ENCODE data around the gene SLX4. TPM values are rescaled to one million over a fixed set of nuclear protein-coding genes. Genes with fewer than 3 reads are reported as not detected.

The SLX4 gene
- total RNA-seq, 4 donors from 2014 or later: 1.2 to 2.6 (median 2.5) TPM

DNA sequence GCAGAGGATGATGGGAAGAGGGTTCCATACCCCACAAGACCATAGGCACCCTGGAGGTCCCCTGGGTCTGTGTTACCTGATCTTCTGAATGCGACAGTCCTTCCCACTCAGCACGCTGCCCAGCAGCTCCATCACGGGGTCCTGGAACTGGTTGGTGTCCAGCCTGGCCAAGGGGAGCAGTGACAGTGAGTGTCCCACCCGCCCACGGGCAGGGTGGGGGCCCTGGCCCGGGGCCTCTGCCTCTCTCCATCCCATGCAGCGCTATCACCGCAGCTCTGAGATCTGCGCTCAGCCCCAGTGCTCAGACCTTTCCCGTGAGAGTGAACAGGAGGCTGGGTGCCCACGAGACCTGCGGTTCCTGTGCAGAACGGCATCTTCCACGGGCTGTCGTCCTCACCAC is 49.8 kb downstream of the SLX4 start:
- intact Hi-C loops (cut with DNase I; ENCODE audit: low total_unique reads): no loop called here
- DNase-seq (ENCODE audit: low spot score in 2 of 2): no peak
- WGBS, 2 donors: 96% methylated on average over 15 of the region's 15 CpGs
- TF ChIP-seq POLR2A (IDR thresholded peaks at IDR 0.05): no peak
- TF ChIP-seq, protein P1, sequence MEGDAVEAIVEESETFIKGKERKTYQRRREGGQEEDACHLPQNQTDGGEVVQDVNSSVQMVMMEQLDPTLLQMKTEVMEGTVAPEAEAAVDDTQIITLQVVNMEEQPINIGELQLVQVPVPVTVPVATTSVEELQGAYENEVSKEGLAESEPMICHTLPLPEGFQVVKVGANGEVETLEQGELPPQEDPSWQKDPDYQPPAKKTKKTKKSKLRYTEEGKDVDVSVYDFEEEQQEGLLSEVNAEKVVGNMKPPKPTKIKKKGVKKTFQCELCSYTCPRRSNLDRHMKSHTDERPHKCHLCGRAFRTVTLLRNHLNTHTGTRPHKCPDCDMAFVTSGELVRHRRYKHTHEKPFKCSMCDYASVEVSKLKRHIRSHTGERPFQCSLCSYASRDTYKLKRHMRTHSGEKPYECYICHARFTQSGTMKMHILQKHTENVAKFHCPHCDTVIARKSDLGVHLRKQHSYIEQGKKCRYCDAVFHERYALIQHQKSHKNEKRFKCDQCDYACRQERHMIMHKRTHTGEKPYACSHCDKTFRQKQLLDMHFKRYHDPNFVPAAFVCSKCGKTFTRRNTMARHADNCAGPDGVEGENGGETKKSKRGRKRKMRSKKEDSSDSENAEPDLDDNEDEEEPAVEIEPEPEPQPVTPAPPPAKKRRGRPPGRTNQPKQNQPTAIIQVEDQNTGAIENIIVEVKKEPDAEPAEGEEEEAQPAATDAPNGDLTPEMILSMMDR (IDR thresholded peaks at IDR 0.05): no peak
- H3K4me3 ChIP-seq (ENCODE audit: low read depth, poor library complexity, severe bottlenecking): no peak overlapping the region

DNA sequence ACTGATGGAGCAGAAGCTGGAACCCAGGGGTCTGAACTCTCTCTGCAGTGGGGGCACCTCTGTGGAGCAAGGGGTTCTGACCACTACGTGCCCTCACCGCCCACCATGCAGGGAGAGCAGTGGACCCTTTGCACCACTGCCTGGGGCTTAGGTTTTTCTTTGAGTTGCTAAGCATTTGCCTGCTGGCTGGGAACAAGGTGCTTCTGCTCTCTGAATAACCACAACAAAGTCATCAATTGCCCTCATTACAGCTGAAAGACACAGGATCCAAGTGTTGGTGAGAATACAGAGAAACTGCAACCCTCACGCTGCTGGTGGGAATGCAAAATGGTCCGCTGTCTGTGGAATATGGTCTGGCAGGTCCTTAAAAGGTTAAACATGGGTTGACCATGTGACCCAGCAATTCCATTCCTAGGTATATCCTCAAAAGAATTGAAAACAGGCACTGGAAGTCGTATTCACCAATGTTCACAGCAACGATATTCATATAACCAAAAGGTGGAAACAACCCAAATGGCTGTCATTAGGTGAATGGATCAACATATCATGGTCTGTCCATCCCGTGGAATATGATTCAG is 57.0 kb downstream of the SLX4 start:
- H3K4me3 ChIP-seq (ENCODE audit: low read depth, poor library complexity, severe bottlenecking): no peak overlapping the region
- TF ChIP-seq, protein P1 (IDR thresholded peaks at IDR 0.05): no peak
- TF ChIP-seq POLR2A (IDR thresholded peaks at IDR 0.05): no peak
- WGBS, 2 donors: 80 to 90% methylated on average over 7 of the region's 7 CpGs
- DNase-seq (ENCODE audit: low spot score in 2 of 2): no peak
- intact Hi-C loops (cut with DNase I; ENCODE audit: low total_unique reads): no loop called here

DNA sequence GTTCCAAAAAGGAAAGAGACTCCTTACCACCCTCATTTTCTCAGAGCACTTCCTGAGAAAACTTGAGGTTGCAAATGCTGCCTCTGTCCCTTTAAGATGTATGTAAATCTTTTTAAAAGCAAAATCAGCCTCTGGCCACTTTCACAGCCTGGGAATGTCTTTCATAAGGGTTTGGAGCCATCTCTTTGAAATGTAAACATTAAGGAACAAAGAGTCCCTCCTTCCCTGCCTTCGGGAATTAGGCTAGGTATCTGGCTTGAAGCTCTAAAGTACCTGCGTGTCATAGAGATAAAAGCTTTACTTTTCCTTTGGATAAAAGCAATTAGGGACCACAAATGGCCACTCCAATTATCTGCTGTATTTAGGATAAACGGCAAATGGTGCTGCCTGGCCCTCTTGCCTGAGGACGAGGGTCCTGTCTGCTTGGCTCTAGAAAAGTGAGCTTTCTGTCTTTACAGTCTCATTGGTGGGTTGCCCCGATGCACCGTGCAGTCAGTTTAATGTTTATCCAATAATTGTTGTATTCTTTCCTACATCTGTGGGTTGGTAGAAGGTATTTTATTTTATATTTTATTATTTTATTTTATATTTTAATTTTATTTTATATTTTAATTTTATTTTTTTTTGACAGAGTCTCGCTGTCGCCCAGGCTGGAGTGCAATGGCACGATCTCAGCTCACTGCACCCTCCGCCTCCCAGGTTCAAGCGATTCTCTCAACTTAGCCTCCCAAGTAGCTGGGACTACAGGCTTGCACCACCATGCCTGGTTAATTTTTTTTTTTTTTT is 58.1 kb downstream of the SLX4 start:
- DNase-seq (ENCODE audit: low spot score in 2 of 2): no peak
- intact Hi-C loops (cut with DNase I; ENCODE audit: low total_unique reads): no loop called here
- no peak overlapping the region for H3K4me3 ChIP-seq (ENCODE audit: low read depth, poor library complexity, severe bottlenecking)
- 70 to 77% methylated on average over 11 of the region's 11 CpGs for WGBS, 2 donors
- no peak for TF ChIP-seq POLR2A (IDR thresholded peaks at IDR 0.05)
- TF ChIP-seq, protein P1 (IDR thresholded peaks at IDR 0.05): no peak

DNA sequence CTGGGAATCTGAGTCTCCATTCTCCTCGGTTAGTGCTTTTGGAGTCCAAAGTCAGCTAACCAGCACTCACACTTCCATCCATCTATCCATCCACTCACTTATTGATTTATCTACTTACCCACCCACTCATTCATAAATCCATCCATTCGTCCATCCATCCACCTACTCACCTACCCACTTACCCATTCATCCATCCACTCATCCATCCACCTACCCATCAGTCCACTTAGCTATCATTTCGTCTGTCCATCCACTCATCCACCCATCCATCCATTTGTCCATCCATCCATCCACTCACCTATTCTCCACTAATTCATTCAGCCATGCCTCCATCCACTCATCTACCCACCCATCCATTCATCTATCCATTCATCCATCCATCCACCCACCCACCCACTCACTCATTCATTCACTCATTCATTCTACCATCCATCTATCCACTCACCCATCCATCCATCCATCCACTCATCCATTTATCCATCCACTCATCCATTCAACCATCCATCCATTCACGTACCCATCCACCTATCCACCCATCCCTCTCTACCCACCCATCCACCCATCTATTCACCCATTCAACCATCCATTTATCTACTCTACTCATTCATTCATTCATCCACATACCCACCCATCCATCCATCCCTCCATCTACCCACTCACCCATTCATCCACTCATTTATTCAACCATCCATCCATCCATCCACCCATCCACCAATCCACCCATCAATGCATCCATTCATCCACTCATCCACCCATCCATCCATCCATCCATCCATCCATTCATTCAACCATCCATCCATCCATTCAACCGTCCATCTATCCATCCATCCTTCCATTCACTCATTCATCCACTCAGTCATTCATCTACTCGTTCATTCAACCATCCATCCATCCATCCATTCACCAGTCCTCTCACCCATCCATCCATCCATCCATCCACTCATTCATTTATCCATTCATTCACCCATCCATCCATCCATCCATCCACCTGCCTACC is 60.3 kb downstream of the SLX4 start:
- TF ChIP-seq, protein P1 (IDR thresholded peaks at IDR 0.05): no peak
- no peak for TF ChIP-seq POLR2A (IDR thresholded peaks at IDR 0.05)
- H3K4me3 ChIP-seq (ENCODE audit: low read depth, poor library complexity, severe bottlenecking): no peak overlapping the region
- intact Hi-C loops (cut with DNase I; ENCODE audit: low total_unique reads): no loop called here
- no peak for DNase-seq (ENCODE audit: low spot score in 2 of 2)
- WGBS, 2 donors: 89 to 91% methylated on average over 6 of the region's 6 CpGs

DNA sequence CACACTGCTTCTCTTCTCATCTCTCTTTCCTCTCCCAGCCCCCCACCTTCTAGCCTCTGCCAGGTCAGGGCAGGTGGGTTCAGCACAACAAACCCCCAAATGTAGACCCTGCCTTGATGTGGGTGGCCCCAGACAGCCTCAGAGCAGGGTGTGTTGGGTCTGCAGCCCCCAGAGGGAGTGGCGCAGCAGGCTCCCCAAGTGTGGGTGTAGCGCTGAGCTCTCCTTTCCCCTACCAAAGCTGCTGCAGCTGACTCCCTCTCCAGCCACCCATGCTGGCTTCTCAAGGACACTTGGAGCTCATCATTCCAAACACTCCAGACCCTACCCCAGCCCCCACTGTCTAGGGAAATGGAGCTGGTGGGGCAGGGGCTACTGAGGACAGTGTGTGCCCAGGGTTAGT is 61.5 kb downstream of the SLX4 start:
- DNase-seq (ENCODE audit: low spot score in 2 of 2): no peak
- 71 to 100% methylated on average over 2 of the region's 2 CpGs for WGBS, 2 donors
- intact Hi-C loops (cut with DNase I; ENCODE audit: low total_unique reads): no loop called here
- H3K4me3 ChIP-seq (ENCODE audit: low read depth, poor library complexity, severe bottlenecking): no peak overlapping the region
- TF ChIP-seq, protein P1 (IDR thresholded peaks at IDR 0.05): no peak
- TF ChIP-seq POLR2A (IDR thresholded peaks at IDR 0.05): no peak

Data from lower leg skin (tissue), 4 donors.